Stimulated activated CD4-positive, alpha-beta T cell treated with anti-CD3 and anti-CD28 coated beads, Interleukin-1b, Interleukin-23, amount 100 ng/mL, for 24 hours (primary cell): ENCODE data around the gene FAM53B.

Experiments used
- DNase-seq, 4 experiments: peaks; one replicate each; pipeline ENCODE4 v3.0.0-alpha.2; 2020; ENCODE audit warnings: low read depth in 4 of 4, low spot score in 1 of 4

FAM53B gene

GRCh38 chr10:124603376-124604213, 140.6 kb downstream of the FAM53B start:
- no peak for DNase-seq

DNA sequence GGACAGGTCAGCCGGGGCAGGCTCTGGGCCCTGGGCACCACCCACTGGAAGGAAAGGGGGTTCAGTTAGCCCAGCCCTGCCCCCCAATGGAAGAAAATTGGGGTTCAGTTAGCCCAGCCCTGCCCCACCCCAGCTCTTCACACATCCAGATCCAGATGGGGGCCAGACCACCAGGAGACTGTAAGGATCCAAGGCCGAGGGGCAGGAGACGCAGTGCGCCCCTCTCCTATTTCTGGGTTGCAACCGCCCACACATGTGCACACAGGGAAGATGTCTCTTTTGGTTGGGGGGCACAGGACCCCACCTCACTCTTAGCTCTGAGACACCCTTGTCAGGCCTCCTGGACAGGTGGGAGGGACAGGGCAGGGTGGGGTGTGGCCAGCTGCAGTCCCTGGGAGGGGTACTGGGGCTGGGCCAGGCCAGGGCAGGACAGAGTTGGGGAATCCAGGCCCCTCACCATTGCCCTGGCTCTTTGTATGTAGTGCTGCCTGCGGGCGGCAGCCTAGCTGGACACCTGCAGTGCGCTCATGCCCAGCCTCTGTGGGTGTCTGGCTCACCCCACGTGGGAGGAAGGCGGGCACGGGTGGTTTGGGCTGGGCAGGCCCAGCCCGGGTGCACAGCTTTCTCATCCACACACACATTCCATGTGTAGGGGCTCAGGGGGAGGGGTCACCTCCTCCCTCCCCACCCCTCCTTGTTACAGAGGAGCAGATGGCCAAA, 141.4 kb downstream of the FAM53B start:
- no peak for DNase-seq

- no peak for DNase-seq
These were observed 142.0 kb downstream of the FAM53B start for GRCh38 chr10:124602121-124602561.

DNA sequence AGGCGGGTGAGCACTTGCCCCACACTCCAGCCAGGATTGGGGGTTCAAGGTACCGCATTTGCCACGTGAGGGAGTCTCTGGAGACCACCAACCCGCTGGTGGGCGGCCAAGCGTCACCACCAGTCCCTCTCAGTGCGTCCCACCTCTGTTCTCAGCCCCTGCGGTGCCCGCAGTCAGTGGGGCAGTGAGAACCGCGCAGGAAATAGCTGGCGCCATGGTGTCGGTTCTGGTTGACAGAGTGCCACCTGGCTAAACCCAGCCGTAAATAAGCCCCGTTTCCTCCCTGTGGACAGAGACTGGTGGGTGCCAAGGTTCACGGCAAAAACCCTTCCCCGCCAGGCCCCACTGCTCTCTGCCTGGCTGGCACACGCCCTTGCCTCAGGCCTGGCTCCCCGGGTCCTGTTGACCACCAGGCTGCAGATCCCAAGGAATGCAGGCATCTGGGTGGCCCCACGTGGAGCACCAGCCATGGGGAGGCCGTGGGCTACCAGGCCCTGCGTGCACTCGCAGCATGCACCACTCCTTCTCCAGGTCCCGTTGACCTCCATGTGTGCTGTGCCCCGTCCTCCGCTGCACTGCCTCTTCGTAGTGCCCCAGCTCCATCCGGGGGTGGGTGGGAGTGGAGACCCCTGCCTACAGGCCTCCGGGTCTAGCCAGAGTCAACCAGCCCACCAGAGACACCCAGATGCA, 142.6 kb downstream of the FAM53B start:
- DNase-seq = no peak

DNA sequence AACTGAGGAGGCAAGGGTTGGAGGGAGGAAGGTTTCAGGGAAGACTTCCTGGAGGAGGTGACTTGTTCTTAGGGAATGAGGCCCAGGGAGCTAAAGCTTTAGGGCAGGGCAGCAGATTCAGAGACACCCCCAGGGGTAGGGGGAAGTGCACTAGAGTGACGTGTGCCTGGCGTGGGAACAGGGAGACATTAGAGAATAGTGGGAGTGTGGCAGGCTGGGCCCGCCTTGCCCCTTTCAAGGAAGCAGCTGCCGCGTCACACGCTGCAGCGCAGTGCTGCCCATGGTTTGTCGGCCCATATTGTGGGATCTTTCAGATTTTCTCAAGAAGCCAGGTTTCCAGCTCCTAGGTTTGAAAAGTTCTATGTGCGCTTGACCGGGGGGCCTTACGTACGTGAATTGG, 143.2 kb downstream of the FAM53B start:
- no peak for DNase-seq

GRCh38 chr10:124600051-124600880, 143.9 kb downstream of the FAM53B start:
- no peak for DNase-seq

DNA sequence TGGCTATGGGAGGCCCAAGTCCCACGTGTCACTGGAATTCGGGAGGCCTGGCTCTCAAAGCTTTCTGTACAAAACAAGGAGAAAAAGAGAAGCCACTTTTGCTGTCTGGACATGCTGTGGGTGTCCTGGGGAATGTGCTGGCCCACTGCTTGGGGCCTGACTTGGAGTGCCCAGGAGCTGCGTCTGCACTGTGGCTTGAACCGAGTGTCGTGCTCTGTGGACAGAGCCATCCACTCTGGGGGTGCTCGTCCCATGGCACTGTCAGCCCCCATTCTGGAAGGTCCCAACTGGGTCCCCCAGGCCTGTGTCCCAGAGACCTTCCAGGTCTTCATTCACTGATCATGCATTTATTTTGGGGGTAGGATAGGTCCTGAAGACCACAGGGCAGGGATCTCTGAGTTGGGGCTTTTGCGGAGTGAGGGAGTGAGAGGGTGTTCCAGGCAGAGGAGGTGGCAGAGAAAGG, 144.6 kb downstream of the FAM53B start:
- DNase-seq = no peak

DNA sequence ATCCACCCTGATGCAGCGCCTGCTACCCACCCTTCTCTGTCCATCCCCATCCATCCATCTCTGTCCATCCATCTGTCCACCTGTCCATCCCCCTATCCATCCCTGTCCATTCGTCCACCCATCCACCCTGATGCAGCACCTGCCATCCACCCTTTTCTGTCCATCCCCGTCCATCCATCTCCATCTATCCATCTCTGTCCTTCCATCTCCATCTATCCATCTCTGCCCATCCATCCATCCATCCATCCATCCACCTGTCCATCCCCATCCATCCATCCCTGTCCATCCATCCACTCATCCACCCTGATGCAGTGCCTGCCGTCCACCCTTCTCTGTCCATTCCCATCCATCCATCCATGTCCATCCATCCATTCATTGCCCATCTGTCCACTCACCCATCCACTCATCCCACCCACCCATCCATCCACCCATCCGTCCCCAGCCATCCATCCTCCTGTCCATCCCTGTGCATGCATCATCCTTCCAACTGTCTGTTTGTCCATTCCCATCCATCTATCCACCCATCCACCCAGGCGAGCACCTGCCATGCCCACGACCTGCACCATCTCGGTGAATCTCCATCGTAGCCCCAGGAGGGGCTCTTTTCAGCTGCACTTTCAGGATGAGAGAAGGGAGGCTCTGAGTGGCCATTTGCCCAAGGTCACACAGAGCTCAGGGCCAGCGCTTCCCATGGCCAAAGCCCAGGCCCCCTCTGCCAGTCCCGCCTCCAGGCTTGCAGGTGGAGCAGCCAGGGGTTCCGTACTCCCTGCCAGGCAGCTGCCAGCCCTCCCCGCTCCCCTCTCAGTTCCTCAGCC, 145.2 kb downstream of the FAM53B start:
- DNase-seq = no peak

DNA sequence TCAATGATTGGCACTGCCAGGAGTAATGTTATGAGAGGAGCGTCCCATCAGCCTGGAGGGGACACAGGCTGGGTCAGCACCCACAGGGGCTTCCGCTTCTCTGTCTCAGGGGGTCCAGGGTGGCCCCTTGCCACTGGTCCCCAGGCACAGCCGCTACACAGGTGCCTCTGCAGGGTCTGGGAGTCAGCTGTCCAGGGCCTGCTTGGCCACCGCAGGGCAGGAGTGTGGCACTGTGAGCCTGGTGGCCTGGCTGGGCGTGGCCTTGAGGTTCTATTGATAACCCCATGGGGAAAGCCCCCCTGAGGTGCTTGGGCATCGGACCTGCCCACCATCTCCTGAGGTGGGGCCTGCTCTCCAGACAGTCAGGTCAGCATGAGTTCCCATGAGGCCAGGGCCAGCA, 146.0 kb downstream of the FAM53B start:
- no peak for DNase-seq

DNA sequence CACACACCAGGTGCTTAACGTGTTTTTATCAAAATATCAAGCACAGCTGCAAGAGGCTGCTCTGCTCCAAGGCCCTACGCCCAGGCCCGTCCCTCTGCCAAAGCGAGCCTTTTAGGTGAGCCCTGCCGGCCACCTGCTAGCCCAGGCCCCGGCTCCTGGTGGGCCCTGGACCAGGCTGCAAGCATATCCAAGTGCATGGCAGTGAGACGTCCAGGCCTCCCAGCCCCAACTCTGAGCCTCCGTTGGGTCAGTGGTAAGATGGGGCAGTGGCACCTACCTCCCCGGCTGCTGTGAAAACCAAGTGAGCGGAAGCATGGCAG, 146.4 kb downstream of the FAM53B start:
- no peak for DNase-seq

DNA sequence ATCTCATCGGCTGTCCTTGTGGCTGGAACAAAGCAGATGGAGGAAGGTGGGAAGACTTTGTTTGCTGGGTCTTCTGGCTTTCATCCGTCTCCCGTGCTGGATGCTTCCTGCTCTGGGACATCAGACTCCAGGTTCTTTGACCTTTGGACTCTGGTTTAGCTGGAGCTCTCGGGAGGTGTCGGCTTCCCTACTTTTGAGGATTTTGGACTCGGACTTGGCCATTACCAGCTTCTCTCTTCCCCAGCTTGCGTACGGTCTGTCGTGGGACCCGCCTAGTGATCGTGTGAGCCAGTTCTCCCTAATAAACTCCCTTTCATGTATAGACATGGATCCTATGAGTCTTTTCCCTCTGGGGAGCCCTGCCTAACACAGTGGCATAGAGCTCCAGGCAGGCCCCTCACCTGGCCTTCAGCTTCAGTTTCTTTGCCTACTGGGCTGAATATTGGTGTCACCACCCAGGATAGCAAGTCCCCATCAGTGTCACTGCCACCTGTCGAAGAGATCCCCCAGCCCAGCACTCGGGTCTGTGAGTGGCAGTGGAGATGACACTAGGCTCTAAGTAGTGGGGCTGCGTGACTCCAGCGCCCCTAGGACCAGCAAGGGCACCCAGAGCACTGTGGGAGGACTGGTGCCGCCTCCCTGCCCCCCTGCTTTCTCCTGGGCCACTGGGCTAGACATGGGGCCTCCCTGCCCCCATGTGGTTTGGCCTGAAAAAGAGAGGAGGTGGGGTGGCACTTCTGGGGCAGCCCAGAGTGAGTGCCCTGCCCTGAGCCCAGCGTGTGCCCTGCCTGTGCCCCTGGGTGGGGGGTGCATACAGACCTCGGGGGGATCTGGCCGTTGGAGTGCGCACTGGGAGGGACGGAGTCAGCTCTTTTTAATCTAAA, 147.0 kb downstream of the FAM53B start:
- no peak for DNase-seq

DNA sequence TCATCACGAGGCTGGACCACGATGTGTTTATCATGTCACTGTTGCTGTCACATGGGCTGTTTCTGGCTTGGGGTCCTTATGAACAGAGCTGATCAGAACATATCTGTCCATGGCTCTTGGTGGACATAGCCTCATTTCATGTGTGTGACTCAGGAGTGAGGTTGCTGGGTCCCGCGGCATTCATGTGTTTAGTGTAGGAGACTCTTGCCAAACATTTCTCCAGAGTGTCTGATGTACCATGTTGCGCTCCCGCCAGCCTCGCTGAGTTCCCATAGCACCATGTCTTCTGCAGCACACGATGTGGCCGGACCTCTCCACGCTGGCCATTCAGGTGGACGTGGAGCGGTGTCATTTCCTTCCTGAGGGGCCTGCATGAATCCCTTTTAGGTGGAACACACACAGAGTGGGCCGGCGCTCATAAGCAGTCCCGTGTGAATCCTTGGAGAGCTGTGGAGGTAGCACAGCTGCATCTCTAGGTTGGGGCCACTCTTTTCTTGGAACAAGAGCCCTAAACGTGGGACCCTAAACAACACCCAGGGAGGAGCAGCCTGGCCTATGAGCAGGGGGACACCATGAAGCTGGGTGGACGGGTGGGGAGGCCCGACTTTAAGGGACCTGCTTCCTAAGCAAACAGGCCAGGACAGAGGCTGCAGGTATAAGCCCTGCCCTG, 147.9 kb downstream of the FAM53B start:
- DNase-seq = no peak

- DNase-seq = no peak
These were observed 148.9 kb downstream of the FAM53B start for GRCh38 chr10:124595143-124595883.

GRCh38 chr10:124594240-124594639, 149.9 kb downstream of the FAM53B start:
- no peak for DNase-seq

DNA sequence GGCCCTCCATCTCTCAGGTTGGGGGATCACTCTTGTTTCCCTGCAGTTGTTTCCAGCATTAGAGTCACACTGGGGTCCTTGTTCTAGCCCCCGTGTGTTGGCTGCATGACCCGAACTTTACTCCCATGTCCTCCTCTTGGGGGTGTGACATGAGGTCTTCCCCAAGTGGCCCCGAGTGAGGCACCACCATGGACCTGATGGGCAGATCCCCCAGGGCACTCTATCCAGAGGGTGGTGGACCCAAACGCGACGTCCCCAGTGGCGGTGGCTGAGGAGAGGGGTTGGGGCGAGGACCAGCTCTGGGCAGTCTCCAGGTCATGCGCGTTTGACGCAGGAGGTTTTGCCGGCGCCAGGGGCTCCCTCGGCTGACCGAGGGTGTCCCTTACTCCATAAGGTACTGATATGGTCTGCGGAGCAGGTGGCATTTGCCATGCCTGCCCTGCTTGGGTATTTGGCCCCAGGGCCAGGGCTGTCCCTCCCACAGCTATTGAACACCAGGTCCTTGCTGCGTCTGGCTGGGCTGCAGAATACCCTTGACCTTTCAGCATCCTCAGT, 150.7 kb downstream of the FAM53B start:
- no peak for DNase-seq

- DNase-seq = no peak
These were observed 151.3 kb downstream of the FAM53B start for GRCh38 chr10:124592736-124593430.

DNA sequence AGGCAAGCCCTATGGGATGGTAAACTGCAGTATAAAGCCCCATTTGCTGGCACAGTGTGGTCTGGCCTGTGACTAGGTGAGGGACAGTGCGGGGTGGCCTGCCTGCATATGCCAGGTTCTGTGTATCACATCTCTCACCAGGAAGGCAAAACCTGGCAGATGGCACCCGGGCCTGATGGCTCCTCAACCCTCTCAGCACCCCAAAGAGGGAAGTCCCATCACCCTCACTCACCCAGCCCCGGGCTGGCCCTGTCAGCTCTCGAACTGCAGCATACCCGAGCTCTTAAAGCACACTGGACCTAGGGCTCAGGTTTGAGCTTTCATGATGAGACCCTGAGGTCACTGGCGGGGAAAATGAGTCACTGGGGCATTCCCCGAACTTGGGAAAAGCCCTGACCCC, 152.1 kb downstream of the FAM53B start:
- DNase-seq = no peak
